ENCODE results near the gene SMARCD2.

- TF ChIP-seq POLR2A (IDR thresholded peaks at IDR 0.05) (no peak), EP300 (IDR thresholded peaks at IDR 0.05) (no peak)
Measured at GRCh38 chr17:63832455-63832854, 10.0 kb downstream of the SMARCD2 start.
